PFSK-1 (cell line): ENCODE results near the gene LRCH1.

ENCODE experiments used
- FOXP2 ChIP-seq: optimal IDR thresholded peaks from 2 replicates; pipeline ENCODE3; 2011; ENCODE audit warnings: borderline replicate concordance, control low read depth, inconsistent platforms; ENCODE audit not compliant: insufficient read depth; ENCODE audit errors: extremely low read length, extremely low read depth
- POLR2AphosphoS5 ChIP-seq: IDR thresholded peaks from 2 replicates; pipeline ENCODE4 v1.6.1; 2012; ENCODE audit warnings: low read depth, mild to moderate bottlenecking, control low read depth, low read length, moderate library complexity
- REST ChIP-seq, 2 experiments: IDR thresholded peaks; 2 replicates each; pipeline versions ENCODE4 v1.6.1 to v1.8.0; 2011 to 2012; ENCODE audit warnings: low read depth in 2 of 2, low read length in 2 of 2, control low read depth in 1 of 2, inconsistent platforms in 1 of 2, mild to moderate bottlenecking in 1 of 2, moderate library complexity in 1 of 2; ENCODE audit not compliant: insufficient read depth in 1 of 2
- SIN3A ChIP-seq: IDR thresholded peaks from 2 replicates; pipeline ENCODE4 v1.6.1; 2012; ENCODE audit warnings: mild to moderate bottlenecking, low read length, moderate library complexity, borderline replicate concordance; ENCODE audit not compliant: insufficient read depth
- TAF1 ChIP-seq: IDR thresholded peaks from 2 replicates; pipeline ENCODE4 v1.6.1; 2012; ENCODE audit warnings: low read length, control low read depth, borderline replicate concordance; ENCODE audit not compliant: insufficient read depth

LRCH1 gene

GRCh38 chr13:46666727-46667456 is 113.9 kb downstream of the LRCH1 start:
- TF ChIP-seq REST (IDR thresholded peaks at IDR 0.05; ENCODE audit: insufficient read depth in 1 of 2, low read depth in 2 of 2, low read length in 2 of 2): no peak
- no peak for TF ChIP-seq POLR2AphosphoS5
- TF ChIP-seq TAF1: no peak
- no peak for TF ChIP-seq SIN3A
- TF ChIP-seq FOXP2: no peak

GRCh38 chr13:46667687-46668281 is 114.8 kb downstream of the LRCH1 start:
- no peak for TF ChIP-seq POLR2AphosphoS5
- TF ChIP-seq FOXP2: no peak
- TF ChIP-seq SIN3A: no peak
- no peak for TF ChIP-seq REST (IDR thresholded peaks at IDR 0.05; ENCODE audit: insufficient read depth in 1 of 2, low read depth in 2 of 2, low read length in 2 of 2)
- no peak for TF ChIP-seq TAF1

GRCh38 chr13:46668302-46668720 is 115.3 kb downstream of the LRCH1 start:
- TF ChIP-seq TAF1 (no peak), FOXP2 (no peak), REST (IDR thresholded peaks at IDR 0.05; ENCODE audit: insufficient read depth in 1 of 2, low read depth in 2 of 2, low read length in 2 of 2) (no peak), POLR2AphosphoS5 (no peak), SIN3A (no peak)

- TF ChIP-seq REST (IDR thresholded peaks at IDR 0.05; ENCODE audit: insufficient read depth in 1 of 2, low read depth in 2 of 2, low read length in 2 of 2) (no peak), FOXP2 (no peak), TAF1 (no peak), SIN3A (no peak), POLR2AphosphoS5 (no peak)
These were observed 116.1 kb downstream of the LRCH1 start for GRCh38 chr13:46668931-46669525.
